ENCODE results near the gene H2BW2. TPM values are rescaled to one million over a fixed set of nuclear protein-coding genes. Genes with fewer than 3 reads are reported as not detected.
"Not testable (repeated sequence)": the region's sequence is repeated elsewhere in the genome, so short reads cannot be mapped to it uniquely, and the experiment has no call there.

The H2BW2 gene
- polyA plus RNA-seq, 3 donors: not detected

GRCh38 chrX:104062636-104063035 is 22.9 kb downstream of the H2BW2 start:
- H3K27me3 ChIP-seq (ENCODE audit: control insufficient read depth in 2 of 2, insufficient read depth in 2 of 2, low read length in 2 of 2); H3K4me3 ChIP-seq (replicated peaks in 1 of 3; ENCODE audit: low read depth in 2 of 3, low read length in 3 of 3); H3K27ac Mint-ChIP-seq; H3K27ac ChIP-seq (ENCODE audit: low read depth in 1 of 2, low read length in 2 of 2); intact Hi-C loops (cut with micrococcal nuclease); H3K4me3 Mint-ChIP-seq; H2AFZ ChIP-seq (ENCODE audit: insufficient read depth, low read depth, low read length, poor library complexity, severe bottlenecking); H3K79me2 ChIP-seq (ENCODE audit: insufficient read depth, low read length); H3K9ac ChIP-seq (ENCODE audit: insufficient read depth, low read length, poor library complexity, severe bottlenecking); H3K4me1 Mint-ChIP-seq; H3K4me1 ChIP-seq (ENCODE audit: control insufficient read depth in 1 of 2, insufficient read depth in 2 of 2, low read length in 2 of 2); H3K9me3 Mint-ChIP-seq; H3K4me2 ChIP-seq (replicated peaks; ENCODE audit: extremely low read depth, low read length, poor library complexity, severe bottlenecking); H3K36me3 Mint-ChIP-seq; H4K20me1 ChIP-seq (ENCODE audit: insufficient read depth, low read length); H3K9me3 ChIP-seq (replicated peaks in 1 of 2; ENCODE audit: control insufficient read depth in 1 of 2, insufficient read depth in 1 of 2, low read length in 2 of 2); DNase-seq; H3K27me3 Mint-ChIP-seq (ENCODE audit: low read depth in 3 of 3); H3K36me3 ChIP-seq (replicated peaks in 1 of 2; ENCODE audit: control insufficient read depth in 1 of 2, insufficient read depth in 2 of 2, low read length in 2 of 2): not testable (repeated sequence)
- no CpG with 5 or more reads among the region's 18 CpGs for WGBS (ENCODE audit: insufficient coverage)

- H3K4me1 ChIP-seq (ENCODE audit: control insufficient read depth in 1 of 2, insufficient read depth in 2 of 2, low read length in 2 of 2); H3K4me2 ChIP-seq (replicated peaks; ENCODE audit: extremely low read depth, low read length, poor library complexity, severe bottlenecking); H3K9me3 ChIP-seq (replicated peaks in 1 of 2; ENCODE audit: control insufficient read depth in 1 of 2, insufficient read depth in 1 of 2, low read length in 2 of 2); H3K9ac ChIP-seq (ENCODE audit: insufficient read depth, low read length, poor library complexity, severe bottlenecking); H3K36me3 ChIP-seq (replicated peaks in 1 of 2; ENCODE audit: control insufficient read depth in 1 of 2, insufficient read depth in 2 of 2, low read length in 2 of 2); H2AFZ ChIP-seq (ENCODE audit: insufficient read depth, low read depth, low read length, poor library complexity, severe bottlenecking); H3K27ac Mint-ChIP-seq; H3K79me2 ChIP-seq (ENCODE audit: insufficient read depth, low read length); H3K4me3 Mint-ChIP-seq; DNase-seq; H3K27ac ChIP-seq (ENCODE audit: low read depth in 1 of 2, low read length in 2 of 2); intact Hi-C loops (cut with micrococcal nuclease); H4K20me1 ChIP-seq (ENCODE audit: insufficient read depth, low read length); H3K4me3 ChIP-seq (replicated peaks in 1 of 3; ENCODE audit: low read depth in 2 of 3, low read length in 3 of 3); H3K36me3 Mint-ChIP-seq; H3K27me3 ChIP-seq (ENCODE audit: control insufficient read depth in 2 of 2, insufficient read depth in 2 of 2, low read length in 2 of 2); H3K4me1 Mint-ChIP-seq; H3K9me3 Mint-ChIP-seq; H3K27me3 Mint-ChIP-seq (ENCODE audit: low read depth in 3 of 3): not testable (repeated sequence)
- WGBS (ENCODE audit: insufficient coverage): no CpG with 5 or more reads among the region's 46 CpGs
Observed at GRCh38 chrX:104075778-104076445, 36.2 kb downstream of the H2BW2 start, which contains the start of gene TMSB15C. TMSB15C (minus strand) TSS chrX:104076236.

- H3K27ac Mint-ChIP-seq; H3K4me1 Mint-ChIP-seq; H3K79me2 ChIP-seq (ENCODE audit: insufficient read depth, low read length); intact Hi-C loops (cut with micrococcal nuclease); H3K4me2 ChIP-seq (replicated peaks; ENCODE audit: extremely low read depth, low read length, poor library complexity, severe bottlenecking); H3K4me3 Mint-ChIP-seq; H2AFZ ChIP-seq (ENCODE audit: insufficient read depth, low read depth, low read length, poor library complexity, severe bottlenecking); H3K36me3 Mint-ChIP-seq; H3K36me3 ChIP-seq (replicated peaks in 1 of 2; ENCODE audit: control insufficient read depth in 1 of 2, insufficient read depth in 2 of 2, low read length in 2 of 2); H3K4me1 ChIP-seq (ENCODE audit: control insufficient read depth in 1 of 2, insufficient read depth in 2 of 2, low read length in 2 of 2); H3K4me3 ChIP-seq (replicated peaks in 1 of 3; ENCODE audit: low read depth in 2 of 3, low read length in 3 of 3); H3K9me3 ChIP-seq (replicated peaks in 1 of 2; ENCODE audit: control insufficient read depth in 1 of 2, insufficient read depth in 1 of 2, low read length in 2 of 2); H3K27ac ChIP-seq (ENCODE audit: low read depth in 1 of 2, low read length in 2 of 2); H3K9ac ChIP-seq (ENCODE audit: insufficient read depth, low read length, poor library complexity, severe bottlenecking); H3K27me3 ChIP-seq (ENCODE audit: control insufficient read depth in 2 of 2, insufficient read depth in 2 of 2, low read length in 2 of 2); DNase-seq; H3K27me3 Mint-ChIP-seq (ENCODE audit: low read depth in 3 of 3); H4K20me1 ChIP-seq (ENCODE audit: insufficient read depth, low read length); H3K9me3 Mint-ChIP-seq: not testable (repeated sequence)
- WGBS (ENCODE audit: insufficient coverage): no CpG with 5 or more reads among the region's 6 CpGs
Observed at GRCh38 chrX:104077854-104078253, 38.1 kb downstream of the H2BW2 start.

Data from CD14-positive monocyte (primary cell).